H9 (cell line): ENCODE measurements around the gene CELF4. TPM values are rescaled to one million over a fixed set of nuclear protein-coding genes. Genes with fewer than 3 reads are reported as not detected.

Experiments
- DNase-seq: peaks from one replicate; pipeline ENCODE4 v3.0.0-alpha.2; 2017
- H2AFZ ChIP-seq: one replicate; pipeline ENCODE4 v1.6.1; 2013; ENCODE audit warnings: mild to moderate bottlenecking, low read length, control low read depth, moderate library complexity
- H2AK5ac ChIP-seq: 2 replicates; pipeline ENCODE4 v1.6.1; 2013; ENCODE audit warnings: low read length, control low read depth, mixed read lengths; ENCODE audit not compliant: insufficient read length
- H2BK120ac ChIP-seq: one replicate; pipeline ENCODE4 v1.6.1; 2013; ENCODE audit warnings: low read depth, mild to moderate bottlenecking, low read length, control low read depth, inconsistent platforms; ENCODE audit not compliant: poor library complexity, severe bottlenecking
- H2BK12ac ChIP-seq: 2 replicates; pipeline ENCODE4 v1.6.1; 2013; ENCODE audit warnings: low read length, control low read depth, mixed read lengths, low read depth; ENCODE audit not compliant: insufficient read length
- H2BK15ac ChIP-seq: 2 replicates; pipeline ENCODE4 v1.6.1; 2013; ENCODE audit warnings: low read depth, low read length, control low read depth
- H2BK20ac ChIP-seq: one replicate; pipeline ENCODE4 v1.6.1; 2013; ENCODE audit warnings: low read depth, mild to moderate bottlenecking, low read length, control low read depth, inconsistent platforms; ENCODE audit not compliant: poor library complexity, severe bottlenecking
- H2BK5ac ChIP-seq: 2 replicates; pipeline ENCODE4 v1.6.1; 2013; ENCODE audit warnings: low read length, control low read depth, mixed read lengths; ENCODE audit not compliant: insufficient read length
- H3K14ac ChIP-seq: 2 replicates; pipeline ENCODE4 v1.6.1; 2013; ENCODE audit warnings: low read length, control low read depth; ENCODE audit not compliant: insufficient read depth
- H3K18ac ChIP-seq: 2 replicates; pipeline ENCODE4 v1.6.1; 2013; ENCODE audit warnings: low read depth, mild to moderate bottlenecking, mixed read lengths, low read length, control low read depth; ENCODE audit not compliant: insufficient read length
- H3K23ac ChIP-seq: 2 replicates; pipeline ENCODE4 v1.6.1; 2013; ENCODE audit warnings: low read length, control low read depth, mixed read lengths, low read depth; ENCODE audit not compliant: insufficient read length
- H3K23me2 ChIP-seq: 2 replicates; pipeline ENCODE4 v1.6.1; 2013; ENCODE audit warnings: low read depth, mild to moderate bottlenecking, mixed read lengths, low read length, control low read depth; ENCODE audit not compliant: insufficient read length, poor library complexity, severe bottlenecking
- H3K27ac ChIP-seq: 2 replicates; pipeline ENCODE4 v1.5.1; 2013; ENCODE audit warnings: low read length, control low read depth, mixed read lengths, low read depth; ENCODE audit not compliant: insufficient read length
- H3K27me3 ChIP-seq: 2 replicates; pipeline ENCODE4 v1.6.1; 2013; ENCODE audit warnings: low read length, control low read depth, inconsistent platforms; ENCODE audit not compliant: insufficient read depth
- H3K4ac ChIP-seq: 2 replicates; pipeline ENCODE4 v1.6.1; 2013; ENCODE audit warnings: low read depth, mild to moderate bottlenecking, control low read depth, inconsistent platforms, low read length, moderate library complexity
- H3K4me1 ChIP-seq: 2 replicates; pipeline ENCODE4 v1.6.1; 2013; ENCODE audit warnings: low read length, control low read depth, inconsistent platforms; ENCODE audit not compliant: insufficient read depth
- H3K4me2 ChIP-seq: 2 replicates; pipeline ENCODE4 v1.6.1; 2013; ENCODE audit warnings: low read length, control low read depth, mixed read lengths; ENCODE audit not compliant: insufficient read length, insufficient read depth
- H3K56ac ChIP-seq: 2 replicates; pipeline ENCODE4 v1.6.1; 2013; ENCODE audit warnings: low read depth, mild to moderate bottlenecking, mixed read lengths, low read length, control low read depth; ENCODE audit not compliant: insufficient read length
- H3K79me1 ChIP-seq: 2 replicates; pipeline ENCODE4 v1.6.1; 2013; ENCODE audit warnings: low read depth, mild to moderate bottlenecking, moderate library complexity, low read length, control low read depth, inconsistent platforms; ENCODE audit not compliant: insufficient read depth, poor library complexity, severe bottlenecking
- H3K79me2 ChIP-seq: 2 replicates; pipeline ENCODE4 v1.6.1; 2013; ENCODE audit warnings: low read length, control low read depth, inconsistent platforms; ENCODE audit not compliant: insufficient read depth
- H3K9ac ChIP-seq: 2 replicates; pipeline ENCODE4 v1.6.1; 2013; ENCODE audit warnings: low read length, control low read depth, mixed read lengths; ENCODE audit not compliant: insufficient read length; ENCODE audit errors: extremely low read depth
- H3K9me3 ChIP-seq: one replicate; pipeline ENCODE4 v1.6.1; 2013; ENCODE audit warnings: low read depth, low read length, inconsistent platforms; ENCODE audit not compliant: control insufficient read depth
- H3T11ph ChIP-seq: one replicate; pipeline ENCODE4 v1.6.1; 2013; ENCODE audit warnings: mild to moderate bottlenecking, low read length, control low read depth, inconsistent platforms
- H4K20me1 ChIP-seq: one replicate; pipeline ENCODE4 v1.6.1; 2013; ENCODE audit not compliant: control insufficient read depth, insufficient read length, insufficient read depth
- H4K5ac ChIP-seq: 2 replicates; pipeline ENCODE4 v1.6.1; 2013; ENCODE audit warnings: low read depth, mild to moderate bottlenecking, mixed read lengths, low read length, control low read depth; ENCODE audit not compliant: insufficient read length
- H4K8ac ChIP-seq: replicated peaks from 2 replicates; pipeline ENCODE4 v1.6.1; 2013; ENCODE audit warnings: low read length, control low read depth, mixed read lengths, low read depth; ENCODE audit not compliant: insufficient read length
- H4K91ac ChIP-seq: 2 replicates; pipeline ENCODE4 v1.6.1; 2013; ENCODE audit warnings: low read depth, mild to moderate bottlenecking, moderate library complexity, mixed read lengths, low read length, control low read depth; ENCODE audit not compliant: insufficient read length
- H3K27ac Mint-ChIP-seq, 3 experiments: 2 replicates in 2 of 3; 3 replicates in 1 of 3; pipeline ENCODE4 v1.8.0; 2020 to 2021; ENCODE audit warnings: mixed read lengths in 3 of 3, mild to moderate bottlenecking in 1 of 3, moderate library complexity in 1 of 3
- H3K27me3 Mint-ChIP-seq: 2 replicates; pipeline ENCODE4 v1.8.0; 2021; ENCODE audit warnings: low read depth, mild to moderate bottlenecking, moderate library complexity, mixed read lengths
- H3K36me3 Mint-ChIP-seq, 3 experiments: 2 replicates in 2 of 3; 3 replicates in 1 of 3; pipeline ENCODE4 v1.8.0; 2020 to 2021; ENCODE audit warnings: low read depth in 3 of 3, mixed read lengths in 3 of 3; ENCODE audit not compliant: insufficient read depth in 1 of 3
- H3K4me1 Mint-ChIP-seq, 2 experiments: 2 replicates each; pipeline ENCODE4 v1.8.0; 2020; ENCODE audit warnings: mixed read lengths in 2 of 2
- H3K4me3 Mint-ChIP-seq, 2 experiments: 2 replicates in 1 of 2; 3 replicates in 1 of 2; pipeline ENCODE4 v1.8.0; 2020 to 2021; ENCODE audit warnings: mild to moderate bottlenecking in 2 of 2, mixed read lengths in 2 of 2, moderate library complexity in 1 of 2
- H3K9me3 Mint-ChIP-seq, 2 experiments: 2 replicates in 1 of 2; 3 replicates in 1 of 2; pipeline ENCODE4 v1.8.0; 2020; ENCODE audit warnings: mild to moderate bottlenecking in 2 of 2, mixed read lengths in 2 of 2, moderate library complexity in 1 of 2
- CTCF ChIP-seq: fragments of 200-600 bp; sonication (generic); conservative IDR thresholded peaks from 3 replicates; pipeline ENCODE4 v1.8.0; 2021; ENCODE audit warnings: antibody characterized with exemption, mild to moderate bottlenecking
- WGBS: extraction: QIAGEN DNeasy Blood & Tissue Kit; methylation state at CpG from one replicate; pipeline ENCODE4 v1.1.7; 2013; ENCODE audit warnings: missing lambda C conversion rate, low lambda C conversion rate, mixed read lengths; ENCODE audit not compliant: insufficient read length; ENCODE audit errors: extremely low coverage; 5-methylcytosine and 5-hydroxymethylcytosine counted together
- total RNA-seq: library from RNA; stranded (reverse); gene quantifications from 2 replicates; pipeline ENCODE4 v1.2.1, GENCODE V29; 2021

The CELF4 gene
- total RNA-seq, 1 experiment from 2014 or later = 1.1 TPM

GRCh38 chr18:37306432-37306831 lies 259.2 kb downstream of the CELF4 start:
- H3K4me3 Mint-ChIP-seq = no peak overlapping the region
- H3K36me3 Mint-ChIP-seq = no peaks in the 10 kb centered on the region
- no peak overlapping the region for H2BK15ac ChIP-seq
- no peaks in the 10 kb centered on the region for H3K4me1 ChIP-seq
- no peak overlapping the region for H4K8ac ChIP-seq
- H3K27ac Mint-ChIP-seq = no peak overlapping the region
- no peaks in the 10 kb centered on the region for H3K9me3 Mint-ChIP-seq
- DNase-seq = peak; percentile 38
- H3K18ac ChIP-seq = no peak overlapping the region
- H3K4ac ChIP-seq = no peak overlapping the region
- H3K9ac ChIP-seq = no peak overlapping the region
- peaks cover 4% of the 10 kb centered on the region; the same call in 1 of the 2 replicates for H3K27me3 Mint-ChIP-seq
- H2AFZ ChIP-seq = no peak overlapping the region
- no peak for TF ChIP-seq CTCF
- no peak overlapping the region; the same call in 1 of the 2 replicates for H3K14ac ChIP-seq
- no peak overlapping the region for H3K23ac ChIP-seq
- no peaks in the 10 kb centered on the region for H3K9me3 ChIP-seq
- no peak overlapping the region for H2BK120ac ChIP-seq
- no CpG with 5 or more reads among the region's 8 CpGs for WGBS
- H4K5ac ChIP-seq = no peak overlapping the region
- no peak overlapping the region for H4K91ac ChIP-seq
- no peaks in the 10 kb centered on the region for H3K79me2 ChIP-seq
- no peak overlapping the region for H3K56ac ChIP-seq
- H3T11ph ChIP-seq = no peak overlapping the region
- no peak overlapping the region for H3K4me2 ChIP-seq
- H3K27me3 ChIP-seq = no peaks in the 10 kb centered on the region
- H3K4me1 Mint-ChIP-seq = peaks cover 12 to 24% of the 10 kb centered on the region in 2 experiments
- H2BK12ac ChIP-seq = no peak overlapping the region
- no peak overlapping the region for H2AK5ac ChIP-seq
- H3K27ac ChIP-seq = no peak overlapping the region
- no peak overlapping the region for H2BK5ac ChIP-seq
- no peaks in the 10 kb centered on the region for H4K20me1 ChIP-seq
- no peaks in the 10 kb centered on the region for H3K23me2 ChIP-seq
- H2BK20ac ChIP-seq = no peak overlapping the region
- no peaks in the 10 kb centered on the region for H3K79me1 ChIP-seq
